Glutamatergic neuron (in vitro differentiated cells): ENCODE measurements around the gene NCAPD3. TPM values are rescaled to one million over a fixed set of nuclear protein-coding genes. Genes with fewer than 3 reads are reported as not detected.
A peak's percentile ranks its signal among the peaks of the same experiment; 100 is the strongest.

ENCODE experiments used
- DNase-seq: peaks from one replicate; pipeline ENCODE4 v3.0.0; 2022
- H3K27ac Mint-ChIP-seq: one replicate; pipeline ENCODE4 v1.8.0; 2020; ENCODE audit warnings: mild to moderate bottlenecking, mixed read lengths, inconsistent platforms; ENCODE audit not compliant: unreplicated experiment
- H3K27me3 Mint-ChIP-seq: one replicate; pipeline ENCODE4 v1.8.0; 2020; ENCODE audit warnings: mild to moderate bottlenecking, moderate library complexity, mixed read lengths, inconsistent platforms; ENCODE audit not compliant: unreplicated experiment
- H3K36me3 Mint-ChIP-seq: one replicate; pipeline ENCODE4 v1.8.0; 2020; ENCODE audit warnings: mild to moderate bottlenecking, mixed read lengths, inconsistent platforms; ENCODE audit not compliant: unreplicated experiment
- H3K4me1 Mint-ChIP-seq: one replicate; pipeline ENCODE4 v1.8.0; 2020; ENCODE audit warnings: mild to moderate bottlenecking, low read depth, mixed read lengths, inconsistent platforms; ENCODE audit not compliant: unreplicated experiment
- H3K4me3 Mint-ChIP-seq: one replicate; pipeline ENCODE4 v1.8.0; 2020; ENCODE audit warnings: mild to moderate bottlenecking, mixed read lengths, inconsistent platforms; ENCODE audit not compliant: unreplicated experiment
- H3K9me3 Mint-ChIP-seq: one replicate; pipeline ENCODE4 v1.8.0; 2020; ENCODE audit warnings: mild to moderate bottlenecking, moderate library complexity, mixed read lengths, inconsistent platforms; ENCODE audit not compliant: unreplicated experiment
- total RNA-seq: library from RNA; stranded (reverse); fragmentation: NEBNext Ultra II Directional; extraction: Animal tissue kit (Norgen Biotek cat#: 25700); gene quantifications from one replicate; pipeline ENCODE4 v1.2.1, GENCODE V29; 2021; ENCODE audit not compliant: unreplicated experiment
- TF ChIP-seq, protein P1 (sequence below): fragments of 200-600 bp; sonication (generic); IDR thresholded peaks from one replicate; pipeline ENCODE4 v1.5.0; 2021; ENCODE audit not compliant: partially characterized antibody, unreplicated experiment

Gene NCAPD3
- total RNA-seq, 1 donor from 2014 or later, result 20.3 TPM

DNA sequence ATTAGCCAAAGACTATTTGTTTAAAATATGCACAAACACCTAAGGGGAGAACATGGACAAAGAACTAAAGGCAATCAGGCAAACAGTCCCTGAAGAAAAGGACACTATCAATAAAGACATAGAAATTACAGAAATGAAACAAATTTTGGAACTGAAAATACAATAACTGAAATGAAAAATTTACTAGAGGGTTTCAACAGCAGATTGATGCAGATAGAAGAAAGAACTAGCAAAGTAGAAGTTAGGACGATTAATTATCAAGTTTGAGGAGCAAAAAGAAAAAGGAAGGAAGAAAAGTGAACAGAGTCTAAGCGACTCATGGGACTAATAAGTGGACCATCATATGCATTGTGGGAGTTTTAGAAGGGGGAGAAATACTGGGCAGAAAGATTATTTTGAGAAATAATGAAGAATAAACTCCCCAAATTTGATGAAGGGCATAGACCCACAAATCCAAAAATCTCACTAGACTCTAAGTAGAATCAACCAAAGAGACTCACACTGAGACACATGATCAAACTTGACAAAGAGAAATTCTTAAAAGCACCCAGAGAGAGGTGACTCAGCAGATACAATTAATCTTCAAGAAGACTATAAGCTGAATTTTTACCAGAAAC is 92.0 kb downstream of the NCAPD3 start:
- H3K27ac Mint-ChIP-seq, result no peak overlapping the region
- no peak overlapping the region for H3K4me3 Mint-ChIP-seq
- no peak for DNase-seq
- H3K27me3 Mint-ChIP-seq, result no peaks in the 10 kb centered on the region
- TF ChIP-seq, protein P1, sequence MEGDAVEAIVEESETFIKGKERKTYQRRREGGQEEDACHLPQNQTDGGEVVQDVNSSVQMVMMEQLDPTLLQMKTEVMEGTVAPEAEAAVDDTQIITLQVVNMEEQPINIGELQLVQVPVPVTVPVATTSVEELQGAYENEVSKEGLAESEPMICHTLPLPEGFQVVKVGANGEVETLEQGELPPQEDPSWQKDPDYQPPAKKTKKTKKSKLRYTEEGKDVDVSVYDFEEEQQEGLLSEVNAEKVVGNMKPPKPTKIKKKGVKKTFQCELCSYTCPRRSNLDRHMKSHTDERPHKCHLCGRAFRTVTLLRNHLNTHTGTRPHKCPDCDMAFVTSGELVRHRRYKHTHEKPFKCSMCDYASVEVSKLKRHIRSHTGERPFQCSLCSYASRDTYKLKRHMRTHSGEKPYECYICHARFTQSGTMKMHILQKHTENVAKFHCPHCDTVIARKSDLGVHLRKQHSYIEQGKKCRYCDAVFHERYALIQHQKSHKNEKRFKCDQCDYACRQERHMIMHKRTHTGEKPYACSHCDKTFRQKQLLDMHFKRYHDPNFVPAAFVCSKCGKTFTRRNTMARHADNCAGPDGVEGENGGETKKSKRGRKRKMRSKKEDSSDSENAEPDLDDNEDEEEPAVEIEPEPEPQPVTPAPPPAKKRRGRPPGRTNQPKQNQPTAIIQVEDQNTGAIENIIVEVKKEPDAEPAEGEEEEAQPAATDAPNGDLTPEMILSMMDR, result no peak
- H3K36me3 Mint-ChIP-seq, result peaks cover 39% of the 10 kb centered on the region
- H3K4me1 Mint-ChIP-seq, result peaks cover 3% of the 10 kb centered on the region
- peaks cover 16% of the 10 kb centered on the region for H3K9me3 Mint-ChIP-seq

DNA sequence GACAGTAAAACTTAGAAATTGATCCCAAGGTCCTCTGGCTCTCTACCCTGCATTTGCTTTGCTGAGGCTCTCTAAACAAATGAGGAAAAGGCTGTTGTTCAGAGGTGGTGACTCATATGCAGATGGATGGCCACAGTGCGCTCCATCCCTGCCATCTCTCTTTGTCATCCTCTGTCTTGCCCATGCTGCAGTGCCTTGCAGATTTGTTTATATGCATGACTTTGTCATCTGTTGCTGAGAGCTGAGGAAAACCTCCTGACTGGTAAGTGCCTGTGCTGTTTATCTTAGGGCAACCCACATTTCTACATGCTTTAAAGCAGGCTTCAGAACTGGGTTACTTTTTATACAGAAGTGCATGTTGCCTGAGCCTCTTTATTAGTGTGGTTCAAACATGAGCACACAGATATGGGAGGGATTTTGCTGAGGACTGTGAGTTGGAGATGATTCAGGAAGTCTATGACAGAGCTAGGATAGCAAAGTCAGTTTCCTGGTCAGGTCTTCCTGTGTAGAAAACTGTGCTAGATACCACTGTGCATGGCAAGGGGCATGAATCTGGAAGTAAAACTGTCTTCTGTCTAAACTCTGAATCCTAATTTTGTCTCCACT is 97.4 kb downstream of the NCAPD3 start:
- peak overlapping the region; percentile 90 for H3K4me3 Mint-ChIP-seq
- peaks cover 5% of the 10 kb centered on the region for H3K27me3 Mint-ChIP-seq
- peak overlapping the region; percentile 96 for H3K27ac Mint-ChIP-seq
- H3K36me3 Mint-ChIP-seq, result peaks cover 11% of the 10 kb centered on the region
- peaks cover 9% of the 10 kb centered on the region for H3K9me3 Mint-ChIP-seq
- TF ChIP-seq, protein P1, result no peak
- H3K4me1 Mint-ChIP-seq, result peaks cover 48% of the 10 kb centered on the region
- DNase-seq, result no peak

DNA sequence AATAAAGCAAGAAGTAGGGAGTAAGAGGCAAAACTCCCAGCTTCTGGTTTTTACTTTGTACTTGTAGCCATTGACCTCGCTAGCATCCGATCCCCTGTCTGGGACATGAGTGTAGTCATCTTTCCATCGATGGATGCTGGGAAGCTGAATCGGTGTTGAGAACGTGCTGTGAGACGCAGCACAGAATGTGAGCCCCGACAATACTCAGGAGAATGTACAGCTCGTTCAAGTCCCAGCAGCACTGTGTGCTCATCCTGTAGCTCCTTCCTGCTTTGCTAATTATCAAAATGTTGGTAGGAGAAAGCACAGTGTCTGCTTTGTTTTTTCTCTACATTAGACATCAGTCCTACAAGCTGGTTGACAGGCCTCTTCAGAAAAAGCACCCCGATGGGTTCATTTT is 98.3 kb downstream of the NCAPD3 start:
- peaks cover 2% of the 10 kb centered on the region for H3K36me3 Mint-ChIP-seq
- H3K4me1 Mint-ChIP-seq, result peaks cover 55% of the 10 kb centered on the region
- H3K9me3 Mint-ChIP-seq, result peaks cover 11% of the 10 kb centered on the region
- DNase-seq, result no peak
- peak overlapping the region; percentile 90 for H3K4me3 Mint-ChIP-seq
- H3K27ac Mint-ChIP-seq, result peak overlapping the region; percentile 96
- TF ChIP-seq, protein P1, result no peak
- peaks cover 5% of the 10 kb centered on the region for H3K27me3 Mint-ChIP-seq

DNA sequence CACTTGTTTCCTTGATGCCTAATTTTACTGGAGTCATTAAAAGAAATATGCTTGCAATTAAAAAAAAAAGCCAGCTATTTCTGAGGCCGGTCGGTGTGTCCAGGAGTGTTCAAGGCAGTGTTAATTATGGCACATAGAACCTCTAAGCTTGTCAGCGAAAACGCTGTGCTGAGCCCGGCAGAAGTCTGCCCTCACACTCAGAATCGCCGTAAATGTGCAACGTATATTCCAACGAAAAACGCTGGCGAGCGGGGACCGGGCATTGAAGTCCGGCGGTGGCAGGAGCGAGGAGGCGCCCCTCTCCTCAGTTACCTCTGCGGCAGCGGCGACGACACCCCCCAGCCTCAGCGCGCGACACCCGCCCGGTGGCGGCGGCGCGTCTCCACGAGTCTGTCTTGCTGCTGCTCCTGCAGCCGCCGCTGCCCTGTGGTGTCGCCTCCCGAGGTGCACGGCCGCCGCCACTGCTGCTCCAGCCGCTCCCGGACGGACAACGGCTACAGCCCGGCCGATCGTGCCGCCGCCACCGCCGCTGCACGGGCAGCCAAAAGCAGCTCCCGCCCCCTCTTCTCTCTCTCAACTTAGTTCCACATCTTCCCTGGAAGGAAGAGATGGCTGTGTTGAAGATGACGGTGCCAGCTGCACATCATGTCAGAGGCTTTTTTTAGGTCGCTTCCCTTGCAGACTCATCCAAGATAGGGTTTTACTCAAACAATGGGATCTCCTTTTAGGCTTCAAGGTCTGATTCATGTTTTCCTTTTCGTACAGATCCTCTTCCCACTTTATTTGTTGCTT is 98.9 kb downstream of the NCAPD3 start:
- TF ChIP-seq, protein P1, result no peak
- H3K36me3 Mint-ChIP-seq, result no peaks in the 10 kb centered on the region
- H3K4me1 Mint-ChIP-seq, result peaks cover 62% of the 10 kb centered on the region

More for the DNA sequence above, 98.9 kb downstream of the NCAPD3 start:
- Mint-ChIP-seq H3K4me3 (peak overlapping the region; percentile 90), H3K9me3 (peaks cover 8% of the 10 kb centered on the region), H3K27ac (peak overlapping the region; percentile 96), H3K27me3 (peaks cover 7% of the 10 kb centered on the region)
- peak; percentile 81 for DNase-seq
